GM12878 (cell line): ENCODE measurements around the gene CFAP58. TPM values are rescaled to one million over a fixed set of nuclear protein-coding genes. Genes with fewer than 3 reads are reported as not detected.

Experiments
- ATAC-seq: fragments of 200-7000 bp; cut with Tn5 transposase; 3 replicates; pipeline ENCODE4 v1.9.1; 2020; ENCODE audit warnings: mild to moderate bottlenecking, moderate library complexity
- BruUV-seq: library from RNA; stranded (reverse); fragments of 400-500 nt; replicated peaks from 2 replicates; lab custom pipeline; 2021; lab: Mats Ljungman, UMichigan
- CTCF ChIA-PET: fragments of 300-600 bp; sonication (Branson Sonifier 250); formaldehyde crosslinking; extraction: SDS; loops from one replicate; lab custom pipeline; 2021; ENCODE audit warnings: inconsistent platforms; lab: Yijun Ruan, JAX
- POLR2A ChIA-PET: fragments of 350-600 bp; formaldehyde crosslinking; extraction: SDS; loops from one replicate; lab custom pipeline; 2021; ENCODE audit warnings: inconsistent platforms; lab: Charles Lee
- RAD21 ChIA-PET: fragments of 300-600 bp; sonication (Branson Sonifier 250); formaldehyde crosslinking; loops from one replicate; lab custom pipeline; 2023; ENCODE audit warnings: antibody characterized with exemption; ENCODE audit not compliant: unreplicated experiment; lab: Charles Lee
- SMC1A ChIA-PET: fragments of 300-600 bp; sonication (Branson Sonifier 250); formaldehyde crosslinking; loops from one replicate; lab custom pipeline; 2023; ENCODE audit not compliant: unreplicated experiment, uncharacterized antibody; lab: Charles Lee
- DNase-seq: peaks from one replicate; pipeline ENCODE4 v3.0.0-alpha.2; 2011; ENCODE audit warnings: low read depth, low spot score
- FAIRE-seq: peaks from 3 replicates; lab custom pipeline; 2011; peaks lifted over from hg19 to GRCh38; lab: Jason Lieb, UNC
- H2AFZ ChIP-seq: 2 replicates; pipeline ENCODE4 v1.6.0; 2011; ENCODE audit warnings: low read depth, low read length, control low read depth; ENCODE audit not compliant: control insufficient read depth
- H3K27ac ChIP-seq: 2 replicates; pipeline ENCODE4 v1.5.1; 2011; ENCODE audit warnings: control low read depth; ENCODE audit not compliant: control insufficient read depth, insufficient read depth
- H3K27me3 ChIP-seq, 2 experiments: replicated peaks in 1 of 2; 2 replicates each; pipeline versions ENCODE4 v1.6.0 to v1.6.1; 2011; ENCODE audit warnings: low read length in 1 of 2; ENCODE audit not compliant: control insufficient read depth in 2 of 2, insufficient read depth in 2 of 2
- H3K36me3 ChIP-seq, 2 experiments: 2 replicates each; pipeline ENCODE4 v1.5.1; 2011; ENCODE audit warnings: low read length in 1 of 2; ENCODE audit not compliant: control insufficient read depth in 2 of 2, insufficient read depth in 2 of 2
- H3K4me1 ChIP-seq: 2 replicates; pipeline ENCODE4 v1.6.1; 2011; ENCODE audit warnings: mild to moderate bottlenecking, low read length, moderate library complexity, mixed read lengths; ENCODE audit not compliant: control insufficient read depth, insufficient read depth
- H3K4me2 ChIP-seq: 2 replicates; pipeline ENCODE4 v1.6.0; 2011; ENCODE audit warnings: control low read depth; ENCODE audit not compliant: control insufficient read depth, insufficient read depth
- H3K4me3 ChIP-seq: fragments of 200-600 bp; sonication (generic); 2 replicates; pipeline ENCODE4 v1.5.1; 2016
- H3K79me2 ChIP-seq: 2 replicates; pipeline ENCODE4 v1.6.0; 2011; ENCODE audit warnings: low read length; ENCODE audit not compliant: control insufficient read depth, insufficient read depth
- H3K9ac ChIP-seq: 2 replicates; pipeline ENCODE4 v1.8.0; 2011; ENCODE audit warnings: low read length, control low read depth, mixed read lengths; ENCODE audit not compliant: control insufficient read depth, insufficient read depth
- H3K9me3 ChIP-seq: replicated peaks from 3 replicates; pipeline ENCODE4 v1.5.1; 2011; ENCODE audit warnings: mild to moderate bottlenecking, low read length; ENCODE audit not compliant: control insufficient read depth, insufficient read depth
- H4K20me1 ChIP-seq: 2 replicates; pipeline ENCODE4 v1.6.0; 2011; ENCODE audit not compliant: control insufficient read depth, insufficient read depth
- DPF2 ChIP-seq: fragments of 450-650 bp; IDR thresholded peaks from 2 replicates; pipeline ENCODE4 v1.6.1; 2017; ENCODE audit warnings: mild to moderate bottlenecking
- E2F4 ChIP-seq: IDR thresholded peaks from 2 replicates; pipeline ENCODE4 v1.6.1; 2012; ENCODE audit warnings: low read depth, low read length, improper control_type of control experiment
- EGR1 ChIP-seq, 2 experiments: IDR thresholded peaks; 1 replicate in 1 of 2; 2 replicates in 1 of 2; pipeline ENCODE4 v1.6.1; 2011 to 2012; ENCODE audit warnings: low read depth in 2 of 2, low read length in 2 of 2, borderline replicate concordance in 1 of 2, mild to moderate bottlenecking in 1 of 2, moderate library complexity in 1 of 2
- HCFC1 ChIP-seq: fragments of 150-350 bp; IDR thresholded peaks from 2 replicates; pipeline ENCODE4 v1.6.1; 2014; ENCODE audit warnings: low read length
- NR2C1 ChIP-seq: fragments of 450-650 bp; IDR thresholded peaks from 2 replicates; pipeline ENCODE4 v1.6.1; 2017; ENCODE audit warnings: antibody characterized with exemption, mild to moderate bottlenecking, moderate library complexity
- NR2C2 ChIP-seq: IDR thresholded peaks from 2 replicates; pipeline ENCODE4 v1.6.1; 2011; ENCODE audit warnings: borderline replicate concordance, low read depth; ENCODE audit not compliant: control insufficient read depth, insufficient read length
- NRF1 ChIP-seq: conservative IDR thresholded peaks from 2 replicates; pipeline ENCODE4 v1.6.1; 2011; ENCODE audit warnings: mild to moderate bottlenecking, low read depth, low read length, improper control_type of control experiment
- PML ChIP-seq: IDR thresholded peaks from 2 replicates; pipeline ENCODE4 v1.6.1; 2012; ENCODE audit warnings: low read length, inconsistent platforms
- RAD51 ChIP-seq: fragments of 450-650 bp; IDR thresholded peaks from 2 replicates; pipeline ENCODE4 v1.6.1; 2016; ENCODE audit warnings: moderate library complexity, mild to moderate bottlenecking, inconsistent platforms
- SIN3A ChIP-seq: IDR thresholded peaks from 2 replicates; pipeline ENCODE4 v1.6.1; 2012; ENCODE audit warnings: low read depth, low read length, improper control_type of control experiment
- SMAD1 ChIP-seq: fragments of 450-650 bp; IDR thresholded peaks from 2 replicates; pipeline ENCODE4 v1.6.1; 2018; ENCODE audit warnings: mild to moderate bottlenecking, low read depth; ENCODE audit not compliant: partially characterized antibody
- TCF12 ChIP-seq: IDR thresholded peaks from 2 replicates; pipeline ENCODE4 v1.6.1; 2011; ENCODE audit warnings: low read depth, mild to moderate bottlenecking, low read length
- ZNF24 ChIP-seq: fragments of 450-650 bp; IDR thresholded peaks from 2 replicates; pipeline ENCODE4 v1.6.1; 2017; ENCODE audit warnings: antibody characterized with exemption, mild to moderate bottlenecking
- ZNF274 ChIP-seq: IDR thresholded peaks from one replicate; pipeline ENCODE4 v1.8.0; 2011; ENCODE audit not compliant: insufficient read length, insufficient read depth
- WGBS: methylation state at CpG from one replicate; pipeline ENCODE4 v1.1.6; 2016; ENCODE audit warnings: low lambda C conversion rate; ENCODE audit not compliant: insufficient replicate concordance, insufficient coverage; ENCODE audit errors: missing lambda C conversion rate; 5-methylcytosine and 5-hydroxymethylcytosine counted together
- in situ Hi-C: fragments of 300-500 bp; cut with MboI; formaldehyde crosslinking; loops from 9 replicates; pipeline ENCODE4 v1.14.3; 2018; ENCODE audit warnings: mixed read lengths
- intact Hi-C: fragments of 100-400 bp; cut with micrococcal nuclease; formaldehyde crosslinking; loops from one replicate; pipeline ENCODE4 v1.14.2; 2022; ENCODE audit not compliant: unreplicated experiment
- polyA plus RNA-seq, 11 experiments: library from polyadenylated mRNA; depleted of rRNA in 4 of 11; unstranded in 6 of 11; stranded (reverse) in 5 of 11; fragments of >200 nt; fragmentation: Nextera tagmentation in 4 of 11; fragmentation: Illumina TruSeq in 1 of 11; extraction: Ambion mirVana in 4 of 11; extraction: Trizol in 1 of 11; gene quantifications; 1 replicate in 1 of 11; 2 replicates in 10 of 11; pipeline versions ENCODE4 v1.2.1 to v1.2.3, GENCODE V29; 2011 to 2016; ENCODE audit warnings: inconsistent platforms in 2 of 11, missing spikeins in 2 of 11, low read depth in 1 of 11
- total RNA-seq, 4 experiments: library from RNA; depleted of rRNA in 3 of 4; stranded (reverse); fragments of >200 nt in 3 of 4; fragmentation: Illumina TruSeq in 1 of 4; extraction: Trizol in 1 of 4; gene quantifications; 2 replicates each; pipeline versions ENCODE4 v1.2.1 to v1.2.3, GENCODE V29; 2013 to 2021

The CFAP58 gene
- total and polyA plus RNA-seq, 10 of the 15 experiments (the other 5 are each of a cell fraction or from before 2014, with no cell fraction given), result 0.03 to 0.35 (median 0.21) TPM

GRCh38 chr10:104340641-104341040 lies 13.0 kb upstream of the CFAP58 start:
- FAIRE-seq, result no peak
- Histone ChIP-seq H3K9me3 (no peaks in the 10 kb centered on the region), H3K4me3 (no peak overlapping the region), H3K79me2 (peaks cover 27% of the 10 kb centered on the region), H3K27ac (no peak overlapping the region), H2AFZ (no peak overlapping the region), H3K27me3 (no peaks in the 10 kb centered on the region), H4K20me1 (peaks cover 4% of the 10 kb centered on the region; the same call in 1 of the 2 replicates), H3K4me2 (no peak overlapping the region), H3K9ac (no peak overlapping the region), H3K36me3 (no peaks in the 10 kb centered on the region), H3K4me1 (peaks cover 14% of the 10 kb centered on the region)
- ChIA-PET POLR2A (interaction anchor here (0.8 to 1.6 kb wide), 3 partner anchors 9 to 19 kb away, joined by 3 read pairs; no protein-coding TSS in a partner anchor), CTCF (interaction anchor here (1.1 to 3.6 kb wide), 5 partner anchors 10 to 66 kb away, joined by 6 to 26 read pairs (median 9); partner anchors contain the start of gene CFAP58), SMC1A (interaction anchor here (1.0 to 1.4 kb wide), 6 partner anchors 9 to 67 kb away, joined by 4 to 9 read pairs (median 6); no protein-coding TSS in a partner anchor), RAD21 (interaction anchor here (1.1 to 1.3 kb wide), 2 partner anchors 10 to 35 kb away, joined by 3 to 6 read pairs; no protein-coding TSS in a partner anchor)
- BruUV-seq, result no TSS peak
- in situ Hi-C loops (loop anchor here (10.0 kb wide), 1 partner anchor 46 kb away; no protein-coding TSS in a partner anchor), intact Hi-C loops (no loop called here)
- no peak for TF ChIP-seq PML
- 0 out of 2 replicates have a peak, but pooled peaks have one; percentile 41 for TF ChIP-seq ZNF24
- WGBS, result 91% methylated on average over 4 of the region's 4 CpGs
- no peak for ATAC-seq
- no peak for DNase-seq

GRCh38 chr10:104342941-104343411 lies 10.7 kb upstream of the CFAP58 start:
- Histone ChIP-seq H3K27ac (no peak overlapping the region), H3K4me2 (no peak overlapping the region), H3K79me2 (peaks cover 5% of the 10 kb centered on the region), H3K9me3 (no peaks in the 10 kb centered on the region), H2AFZ (no peak overlapping the region), H3K4me3 (no peak overlapping the region), H3K9ac (no peak overlapping the region), H4K20me1 (no peaks in the 10 kb centered on the region), H3K27me3 (no peaks in the 10 kb centered on the region), H3K36me3 (no peaks in the 10 kb centered on the region), H3K4me1 (peaks cover 12% of the 10 kb centered on the region)
- DNase-seq (no peak), ATAC-seq (no peak), FAIRE-seq (no peak)
- BruUV-seq, result no TSS peak
- ChIA-PET SMC1A (interaction anchor here (0.6 to 2.4 kb wide), 4 partner anchors 9 to 47 kb away, joined by 3 to 7 read pairs (median 5); no protein-coding TSS in a partner anchor), CTCF (interaction anchor here (1.1 to 3.6 kb wide), 2 partner anchors 37 to 52 kb away, joined by 3 to 26 read pairs; no protein-coding TSS in a partner anchor), RAD21 (interaction anchor here (0.9 kb wide), 1 partner anchor 53 kb away, joined by 5 read pairs; no protein-coding TSS in a partner anchor), POLR2A (interaction anchor here (1.1 to 1.7 kb wide), 2 partner anchors 11 to 36 kb away, joined by 3 to 5 read pairs; partner anchors contain the start of gene CFAP58)
- in situ Hi-C loops, result loop anchor here (10.0 kb wide), 1 partner anchor 48 kb away; no protein-coding TSS in a partner anchor
- WGBS, result 29% methylated on average over 3 of the region's 3 CpGs
- intact Hi-C loops, result no loop called here
- TF ChIP-seq HCFC1, result no peak
- TF ChIP-seq E2F4, result no peak
- TF ChIP-seq TCF12, result no peak
- no peak for TF ChIP-seq NRF1
- TF ChIP-seq NR2C1, result no peak
- no peak for TF ChIP-seq ZNF274
- no peak for TF ChIP-seq EGR1 (IDR thresholded peaks at IDR 0.05; ENCODE audit: borderline replicate concordance in 1 of 2, low read depth in 2 of 2, low read length in 2 of 2)
- no peak for TF ChIP-seq NR2C2
- TF ChIP-seq ZNF24, result no peak
- no peak for TF ChIP-seq SMAD1
- TF ChIP-seq RAD51, result no peak
- no peak for TF ChIP-seq DPF2
- TF ChIP-seq SIN3A, result no peak
